Renal cortex interstitium (tissue), 15 donors: ENCODE measurements around the gene AFTPH. TPM values are rescaled to one million over a fixed set of nuclear protein-coding genes. Genes with fewer than 3 reads are reported as not detected.

Source experiments
- DNase-seq, 11 donors: peaks; one replicate each; pipeline ENCODE4 v3.0.0-alpha.2; 2013; ENCODE audit warnings: low read depth in 9 of 11, low spot score in 4 of 11; ENCODE audit errors: extremely low read depth in 1 of 11
- long read RNA-seq, 16 experiments: transcript quantifications; one replicate each; lab custom pipeline, GENCODE V29; 2026
- polyA plus RNA-seq, 3 donors: library from polyadenylated mRNA; unstranded; fragments of 120-200 nt; gene quantifications; one replicate each; pipeline ENCODE4 v1.2.1, GENCODE V29; 2013; ENCODE audit not compliant: insufficient read length in 3 of 3

The AFTPH gene, protein sequence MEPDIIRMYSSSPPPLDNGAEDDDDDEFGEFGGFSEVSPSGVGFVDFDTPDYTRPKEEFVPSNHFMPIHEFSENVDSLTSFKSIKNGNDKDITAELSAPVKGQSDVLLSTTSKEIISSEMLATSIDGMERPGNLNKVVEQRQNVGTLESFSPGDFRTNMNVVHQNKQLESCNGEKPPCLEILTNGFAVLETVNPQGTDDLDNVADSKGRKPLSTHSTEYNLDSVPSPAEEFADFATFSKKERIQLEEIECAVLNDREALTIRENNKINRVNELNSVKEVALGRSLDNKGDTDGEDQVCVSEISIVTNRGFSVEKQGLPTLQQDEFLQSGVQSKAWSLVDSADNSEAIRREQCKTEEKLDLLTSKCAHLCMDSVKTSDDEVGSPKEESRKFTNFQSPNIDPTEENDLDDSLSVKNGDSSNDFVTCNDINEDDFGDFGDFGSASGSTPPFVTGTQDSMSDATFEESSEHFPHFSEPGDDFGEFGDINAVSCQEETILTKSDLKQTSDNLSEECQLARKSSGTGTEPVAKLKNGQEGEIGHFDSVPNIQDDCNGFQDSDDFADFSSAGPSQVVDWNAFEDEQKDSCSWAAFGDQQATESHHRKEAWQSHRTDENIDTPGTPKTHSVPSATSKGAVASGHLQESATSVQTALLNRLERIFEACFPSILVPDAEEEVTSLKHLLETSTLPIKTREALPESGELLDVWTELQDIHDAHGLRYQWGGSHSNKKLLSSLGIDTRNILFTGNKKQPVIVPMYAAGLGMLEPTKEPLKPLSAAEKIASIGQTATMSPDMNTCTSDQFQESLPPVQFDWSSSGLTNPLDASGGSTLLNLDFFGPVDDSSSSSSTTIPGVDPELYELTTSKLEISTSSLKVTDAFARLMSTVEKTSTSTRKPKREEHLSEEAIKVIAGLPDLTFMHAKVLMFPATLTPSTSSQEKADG
- 10 to 100 TPM; 62.6 to 83.4 (median 68.0) TPM for polyA plus RNA-seq
- long read RNA-seq, donor 1, full-length matches to known transcripts: 7 of 17 reads
- long read RNA-seq, donor 1, partial matches to known transcripts: 10 of 17 reads
- long read RNA-seq, donor 1, other reads (novel, unspliced or antisense): 0 of 17 reads
- long read RNA-seq, donor 2, full-length matches to known transcripts: 4 of 4 reads
- long read RNA-seq, donor 2, partial matches to known transcripts: 0 of 4 reads
- long read RNA-seq, donor 2, other reads (novel, unspliced or antisense): 0 of 4 reads
- long read RNA-seq, donor 3, full-length matches to known transcripts: 2 of 15 reads
- long read RNA-seq, donor 3, partial matches to known transcripts: 8 of 15 reads
- long read RNA-seq, donor 3, other reads (novel, unspliced or antisense): 5 of 15 reads
- long read RNA-seq, donor 4, full-length matches to known transcripts: 5 of 10 reads
- long read RNA-seq, donor 4, partial matches to known transcripts: 5 of 10 reads
- long read RNA-seq, donor 4, other reads (novel, unspliced or antisense): 0 of 10 reads
- long read RNA-seq, donor 5: 0 reads
- long read RNA-seq, donor 6, full-length matches to known transcripts: 2 of 2 reads
- long read RNA-seq, donor 6, partial matches to known transcripts: 0 of 2 reads
- long read RNA-seq, donor 6, other reads (novel, unspliced or antisense): 0 of 2 reads
- long read RNA-seq, donor 7, full-length matches to known transcripts: 3 of 3 reads
- long read RNA-seq, donor 7, partial matches to known transcripts: 0 of 3 reads
- long read RNA-seq, donor 7, other reads (novel, unspliced or antisense): 0 of 3 reads
- long read RNA-seq, donor 8, full-length matches to known transcripts: 9 of 15 reads
- long read RNA-seq, donor 8, partial matches to known transcripts: 6 of 15 reads
- long read RNA-seq, donor 8, other reads (novel, unspliced or antisense): 0 of 15 reads
- long read RNA-seq, donor 9, full-length matches to known transcripts: 3 of 20 reads
- long read RNA-seq, donor 9, partial matches to known transcripts: 17 of 20 reads
- long read RNA-seq, donor 9, other reads (novel, unspliced or antisense): 0 of 20 reads
- long read RNA-seq, donor 10, full-length matches to known transcripts: 3 of 3 reads
- long read RNA-seq, donor 10, partial matches to known transcripts: 0 of 3 reads
- long read RNA-seq, donor 10, other reads (novel, unspliced or antisense): 0 of 3 reads
- long read RNA-seq, donor 11, full-length matches to known transcripts: 3 of 3 reads
- long read RNA-seq, donor 11, partial matches to known transcripts: 0 of 3 reads
- long read RNA-seq, donor 11, other reads (novel, unspliced or antisense): 0 of 3 reads
- long read RNA-seq, donor 12, full-length matches to known transcripts: 2 of 17 reads
- long read RNA-seq, donor 12, partial matches to known transcripts: 15 of 17 reads
- long read RNA-seq, donor 12, other reads (novel, unspliced or antisense): 0 of 17 reads
- long read RNA-seq, donor 13, full-length matches to known transcripts: 4 of 26 reads
- long read RNA-seq, donor 13, partial matches to known transcripts: 22 of 26 reads
- long read RNA-seq, donor 13, other reads (novel, unspliced or antisense): 0 of 26 reads
- long read RNA-seq, donor 14, full-length matches to known transcripts: 8 of 8 reads
- long read RNA-seq, donor 14, partial matches to known transcripts: 0 of 8 reads
- long read RNA-seq, donor 14, other reads (novel, unspliced or antisense): 0 of 8 reads
- long read RNA-seq, donor 15, full-length matches to known transcripts: 1 of 1 reads
- long read RNA-seq, donor 15, partial matches to known transcripts: 0 of 1 reads
- long read RNA-seq, donor 15, other reads (novel, unspliced or antisense): 0 of 1 reads
- long read RNA-seq, donor 16, full-length matches to known transcripts: 8 of 19 reads
- long read RNA-seq, donor 16, partial matches to known transcripts: 11 of 19 reads
- long read RNA-seq, donor 16, other reads (novel, unspliced or antisense): 0 of 19 reads

GRCh38 chr2:64523666-64524603 is at the start of gene AFTPH:
TSS of gene AFTPH (plus strand) at chr2:64524328. CDS start at chr2:64551475, 27,147 bp downstream.
- peak; percentile 91 to 98 (median 96) for DNase-seq

GRCh38 chr2:64474636-64475035 is 49.5 kb upstream of the AFTPH start:
- DNase-seq: no peak

DNA sequence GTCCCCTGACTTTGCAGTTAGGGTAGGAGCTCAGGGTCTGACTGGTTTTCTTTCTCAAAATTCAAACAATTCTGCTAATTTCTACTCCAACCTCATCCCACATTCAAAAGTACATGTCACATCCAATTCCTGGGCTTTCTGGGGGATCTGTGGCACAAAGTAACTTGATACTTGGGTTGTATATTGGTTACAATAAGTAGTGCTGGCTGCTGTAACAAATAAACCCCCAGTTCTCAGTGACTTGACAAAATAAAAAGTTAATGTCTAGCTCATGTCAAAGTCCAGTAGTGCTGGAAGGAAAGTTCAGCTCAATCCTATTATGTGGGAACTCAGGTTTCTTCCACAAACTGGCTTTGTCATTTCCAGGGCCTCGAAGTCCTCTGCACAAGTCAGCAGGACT is 47.1 kb upstream of the AFTPH start:
- no peak for DNase-seq

GRCh38 chr2:64477979-64478378 is 46.1 kb upstream of the AFTPH start:
- no peak for DNase-seq

- no peak for DNase-seq
These were observed 45.5 kb upstream of the AFTPH start for GRCh38 chr2:64478502-64479230.

GRCh38 chr2:64479259-64480117 is 44.6 kb upstream of the AFTPH start:
- no peak for DNase-seq

- no peak for DNase-seq
These were observed 42.5 kb upstream of the AFTPH start for GRCh38 chr2:64481665-64482064.

- DNase-seq: no peak
These were observed 41.9 kb upstream of the AFTPH start for GRCh38 chr2:64482243-64482642.

GRCh38 chr2:64482765-64483504 is 41.2 kb upstream of the AFTPH start:
- no peak for DNase-seq

DNA sequence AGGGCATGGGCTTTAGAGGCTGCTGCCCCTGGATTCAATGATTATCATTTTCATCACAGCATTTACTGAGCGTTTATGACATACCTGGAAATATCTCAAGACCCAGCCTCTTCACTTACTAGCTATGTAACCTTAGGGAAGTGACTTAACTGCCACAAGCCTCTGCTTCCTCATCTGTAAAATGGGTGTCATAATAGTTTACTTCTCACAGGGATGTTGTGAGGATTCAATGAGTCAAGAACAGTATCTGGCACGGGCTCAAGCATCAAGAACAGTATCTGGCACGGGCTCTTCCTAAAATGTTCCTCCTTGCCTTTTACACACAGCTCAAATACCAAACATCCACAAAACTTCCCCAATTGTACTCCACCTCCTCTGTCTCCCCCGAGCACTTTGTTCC is 38.8 kb upstream of the AFTPH start:
- no peak for DNase-seq

DNA sequence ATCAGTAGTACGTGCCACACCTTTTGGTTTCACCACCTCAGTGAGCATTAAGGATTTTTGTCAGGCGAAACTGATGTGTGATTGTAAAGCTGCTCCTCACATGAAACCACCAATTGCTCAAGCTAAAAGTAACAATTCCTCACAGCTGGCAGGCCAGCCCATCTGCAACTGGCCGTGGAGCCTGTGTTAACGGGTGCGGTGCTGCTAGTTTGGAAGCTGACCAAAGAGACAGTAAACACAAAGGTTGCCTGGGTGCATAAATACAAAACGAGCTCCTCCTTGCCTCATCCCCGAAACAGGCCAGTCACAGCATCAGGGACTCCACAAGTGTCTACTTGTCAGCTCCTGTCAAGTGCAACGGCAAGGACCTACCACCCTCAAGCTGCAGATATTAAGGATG is 38.2 kb upstream of the AFTPH start:
- no peak for DNase-seq

DNA sequence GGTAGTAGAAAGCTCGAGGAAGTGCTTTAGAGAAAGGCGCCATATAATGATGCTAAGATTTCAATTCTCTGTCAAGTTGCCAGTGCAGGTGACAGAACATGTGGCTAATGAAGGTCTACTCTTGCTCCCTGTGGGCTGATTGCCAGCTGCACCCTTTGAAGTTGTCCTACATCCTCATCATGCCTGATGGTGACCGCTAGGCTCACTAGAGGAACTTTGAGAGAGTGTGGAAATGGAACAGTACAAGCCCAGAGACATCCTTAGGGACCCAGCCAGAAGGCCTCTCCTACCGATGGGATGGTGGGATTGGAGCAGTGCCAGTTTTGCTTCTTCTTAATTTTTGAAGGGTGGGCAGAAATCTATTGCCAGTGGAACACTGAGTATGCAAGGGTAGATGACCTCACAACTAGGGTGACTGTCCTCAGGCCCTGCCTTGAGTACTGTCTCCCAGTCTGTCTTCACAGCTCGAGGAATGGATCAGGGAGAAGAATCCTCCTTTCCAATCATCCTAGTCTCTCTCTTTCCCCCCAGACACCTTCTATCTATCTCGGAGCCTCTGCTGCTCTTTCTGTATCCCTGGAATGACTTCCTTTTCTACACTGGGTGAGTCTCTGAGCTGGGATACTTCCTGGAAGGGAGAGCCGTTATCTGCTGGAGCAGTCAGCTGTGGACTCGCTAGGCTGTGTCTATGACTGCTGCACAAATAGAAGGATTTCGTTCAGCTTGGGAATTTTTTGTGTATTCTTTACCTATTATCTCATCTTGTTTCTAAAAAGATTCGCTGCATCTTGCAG is 36.7 kb upstream of the AFTPH start:
- DNase-seq: no peak
